H1 (cell line): ENCODE measurements around the gene CHCHD3. TPM values are rescaled to one million over a fixed set of nuclear protein-coding genes. Genes with fewer than 3 reads are reported as not detected.
"Not testable (repeated sequence)": the region's sequence is repeated elsewhere in the genome, so short reads cannot be mapped to it uniquely, and the experiment has no call there.

Experiments used
- CTCF ChIA-PET: fragments of 300-600 bp; sonication (Branson Sonifier 250); formaldehyde crosslinking; loops from one replicate; lab custom pipeline; 2021; ENCODE audit not compliant: partially characterized antibody; lab: Charles Lee
- POLR2A ChIA-PET: fragments of 300-600 bp; sonication (Branson Sonifier 250); formaldehyde crosslinking; loops from one replicate; lab custom pipeline; 2021; ENCODE audit warnings: inconsistent platforms; ENCODE audit not compliant: partially characterized antibody; lab: Charles Lee
- DNase-seq, 2 experiments: peaks; one replicate each; pipeline versions ENCODE4 v3.0.0 to v3.0.0-alpha.2; 2010 to 2022; ENCODE audit warnings: low spot score in 2 of 2, low read depth in 1 of 2, mixed read lengths in 1 of 2
- FAIRE-seq: peaks from 2 replicates; lab custom pipeline; 2011; peaks lifted over from hg19 to GRCh38; lab: Jason Lieb, UNC
- H2AFZ ChIP-seq: 2 replicates; pipeline ENCODE4 v1.8.1; 2012; ENCODE audit warnings: low read length, inconsistent platforms
- H2AK5ac ChIP-seq: 2 replicates; pipeline ENCODE4 v1.6.1; 2013; ENCODE audit warnings: low read depth, low read length
- H2BK120ac ChIP-seq: replicated peaks from 2 replicates; pipeline ENCODE3; 2013; ENCODE audit warnings: low read depth, low read length, inconsistent platforms
- H2BK12ac ChIP-seq: 2 replicates; pipeline ENCODE4 v1.6.1; 2013; ENCODE audit warnings: low read depth, low read length
- H2BK15ac ChIP-seq: 2 replicates; pipeline ENCODE4 v1.6.1; 2013; ENCODE audit warnings: low read length
- H2BK20ac ChIP-seq: 2 replicates; pipeline ENCODE4 v1.6.1; 2013; ENCODE audit warnings: low read length
- H2BK5ac ChIP-seq: 2 replicates; pipeline ENCODE4 v1.6.1; 2013; ENCODE audit warnings: low read depth, low read length
- H3K14ac ChIP-seq: 2 replicates; pipeline ENCODE4 v1.6.1; 2013; ENCODE audit warnings: inconsistent platforms; ENCODE audit not compliant: insufficient read length
- H3K18ac ChIP-seq: 2 replicates; pipeline ENCODE4 v1.6.1; 2013; ENCODE audit warnings: low read length; ENCODE audit errors: extremely low read depth
- H3K23ac ChIP-seq: 2 replicates; pipeline ENCODE4 v1.6.1; 2013; ENCODE audit warnings: inconsistent platforms; ENCODE audit not compliant: insufficient read length
- H3K23me2 ChIP-seq: 2 replicates; pipeline ENCODE4 v1.6.1; 2013; ENCODE audit warnings: low read depth, low read length
- H3K27ac ChIP-seq: 2 replicates; pipeline ENCODE4 v1.6.1; 2011; ENCODE audit warnings: low read depth, low read length, inconsistent platforms
- H3K27me3 ChIP-seq, 4 experiments: replicated peaks in 1 of 4; 1 replicate in 1 of 4; 2 replicates in 3 of 4; pipeline versions ENCODE4 v1.6.1 to v1.8.1; 2011 to 2013; ENCODE audit warnings: low read length in 3 of 4, mild to moderate bottlenecking in 3 of 4, inconsistent platforms in 2 of 4, mixed read lengths in 2 of 4, moderate library complexity in 1 of 4; ENCODE audit not compliant: control insufficient read depth in 3 of 4, insufficient read depth in 3 of 4; ENCODE audit errors: extremely low read depth in 1 of 4
- H3K36me3 ChIP-seq, 4 experiments: 2 replicates each; pipeline versions ENCODE4 v1.6.1 to v1.8.1; 2011 to 2013; ENCODE audit warnings: mild to moderate bottlenecking in 4 of 4, low read length in 3 of 4, moderate library complexity in 2 of 4, control low read depth in 1 of 4, inconsistent platforms in 1 of 4; ENCODE audit not compliant: insufficient read depth in 4 of 4, control insufficient read depth in 2 of 4
- H3K4ac ChIP-seq: replicated peaks from 2 replicates; pipeline ENCODE3; 2013; ENCODE audit warnings: low read length, low read depth, mixed read lengths, inconsistent platforms; ENCODE audit not compliant: insufficient read length
- H3K4me1 ChIP-seq, 4 experiments: replicated peaks in 1 of 4; 1 replicate in 1 of 4; 2 replicates in 3 of 4; pipeline versions ENCODE4 v1.6.1 to v1.8.1; 2011 to 2013; ENCODE audit warnings: low read length in 3 of 4, inconsistent platforms in 2 of 4, mixed read lengths in 1 of 4; ENCODE audit not compliant: insufficient read depth in 4 of 4, control insufficient read depth in 3 of 4
- H3K4me2 ChIP-seq, 2 experiments: 2 replicates each; pipeline versions ENCODE4 v1.6.1 to v1.8.1; 2011 to 2013; ENCODE audit warnings: low read depth in 2 of 2, low read length in 2 of 2, control low read depth in 1 of 2, inconsistent platforms in 1 of 2, mild to moderate bottlenecking in 1 of 2; ENCODE audit not compliant: insufficient read depth in 1 of 2
- H3K4me3 ChIP-seq, 4 experiments: fragments of 200-600, 300-600 bp in 1 of 4; sonication (generic), shearing (Covaris generic), sonication (Bioruptor Twin) in 1 of 4; 2 replicates each; pipeline versions ENCODE4 v1.5.1 to v1.8.1; 2011 to 2016; ENCODE audit warnings: low read length in 4 of 4, low read depth in 3 of 4, control low read depth in 2 of 4, inconsistent platforms in 2 of 4, mild to moderate bottlenecking in 2 of 4, mixed read lengths in 1 of 4, moderate library complexity in 1 of 4; ENCODE audit not compliant: insufficient read depth in 2 of 4; ENCODE audit errors: extremely low read depth in 1 of 4
- H3K56ac ChIP-seq: replicated peaks from 2 replicates; pipeline ENCODE3; 2013; ENCODE audit warnings: low read depth, mild to moderate bottlenecking, mixed read lengths, low read length, inconsistent platforms; ENCODE audit not compliant: insufficient read length
- H3K79me1 ChIP-seq: 2 replicates; pipeline ENCODE4 v1.6.1; 2013; ENCODE audit warnings: low read depth, low read length, control low read depth
- H3K79me2 ChIP-seq, 2 experiments: 2 replicates each; pipeline versions ENCODE4 v1.6.1 to v1.8.1; 2012 to 2013; ENCODE audit warnings: low read length in 2 of 2, mild to moderate bottlenecking in 2 of 2, inconsistent platforms in 1 of 2; ENCODE audit not compliant: insufficient read depth in 2 of 2, control insufficient read depth in 1 of 2
- H3K9ac ChIP-seq, 4 experiments: replicated peaks in 1 of 4; 1 replicate in 1 of 4; 2 replicates in 3 of 4; pipeline versions ENCODE4 v1.6.1 to v1.8.1; 2011 to 2013; ENCODE audit warnings: low read depth in 3 of 4, low read length in 3 of 4, control low read depth in 2 of 4, mild to moderate bottlenecking in 2 of 4, moderate library complexity in 2 of 4, inconsistent platforms in 1 of 4; ENCODE audit errors: extremely low read depth in 1 of 4
- H3K9me3 ChIP-seq, 2 experiments: 2 replicates each; pipeline versions ENCODE4 v1.6.1 to v1.8.1; 2012 to 2013; ENCODE audit warnings: mild to moderate bottlenecking in 2 of 2, moderate library complexity in 2 of 2, control low read depth in 1 of 2, inconsistent platforms in 1 of 2, low read depth in 1 of 2, low read length in 1 of 2, mixed read lengths in 1 of 2; ENCODE audit not compliant: insufficient read depth in 2 of 2
- H4K20me1 ChIP-seq, 2 experiments: replicated peaks in 1 of 2; 2 replicates each; pipeline versions ENCODE3 to v1.8.1; 2011 to 2013; ENCODE audit warnings: inconsistent platforms in 2 of 2, low read length in 2 of 2, mild to moderate bottlenecking in 1 of 2; ENCODE audit not compliant: insufficient read depth in 2 of 2, control insufficient read depth in 1 of 2
- H4K5ac ChIP-seq: 2 replicates; pipeline ENCODE4 v1.6.1; 2013; ENCODE audit warnings: low read length, low read depth, mixed read lengths, inconsistent platforms; ENCODE audit not compliant: insufficient read length
- H4K8ac ChIP-seq: 2 replicates; pipeline ENCODE4 v1.8.0; 2013; ENCODE audit warnings: mild to moderate bottlenecking, moderate library complexity, low read length, inconsistent platforms; ENCODE audit not compliant: insufficient read depth; ENCODE audit errors: extremely low read depth
- H4K91ac ChIP-seq: replicated peaks from 2 replicates; pipeline ENCODE3; 2013; ENCODE audit warnings: low read length, mixed read lengths, inconsistent platforms; ENCODE audit not compliant: insufficient read length
- BACH1 ChIP-seq: IDR thresholded peaks from 2 replicates; pipeline ENCODE4 v1.6.1; 2012; ENCODE audit warnings: low read length, improper control_type of control experiment
- USF2 ChIP-seq: IDR thresholded peaks from 2 replicates; pipeline ENCODE4 v1.6.1; 2011; ENCODE audit warnings: low read length, improper control_type of control experiment
- WGBS, 2 experiments: shearing (Covaris generic) in 1 of 2; methylation state at CpG; one replicate each; pipeline versions ENCODE4 v1.1.6 to v1.1.7; 2013 to 2015; ENCODE audit warnings: low lambda C conversion rate in 2 of 2, mixed read lengths in 2 of 2, inconsistent platforms in 1 of 2, low coverage in 1 of 2, missing lambda C conversion rate in 1 of 2; ENCODE audit not compliant: insufficient replicate concordance in 2 of 2, insufficient coverage in 1 of 2, insufficient read length in 1 of 2; ENCODE audit errors: extremely low coverage in 1 of 2, missing lambda C conversion rate in 1 of 2; 5-methylcytosine and 5-hydroxymethylcytosine counted together
- polyA plus RNA-seq, 7 experiments: library from polyadenylated mRNA; depleted of rRNA in 3 of 7; stranded (reverse) in 5 of 7; unstranded in 2 of 7; fragments of >200 nt in 5 of 7; fragments of 200-250 nt in 2 of 7; gene quantifications; 1 replicate in 5 of 7; 2 replicates in 1 of 7; 4 replicates in 1 of 7; pipeline versions ENCODE4 v1.2.1 to v1.2.3, GENCODE V29; 2011 to 2013; ENCODE audit warnings: missing spikeins in 2 of 7, mixed read lengths in 2 of 7
- total RNA-seq: library from RNA; stranded (reverse); fragmentation: NEBNext Ultra II Directional; extraction: Animal tissue kit (Norgen Biotek cat#: 25700); gene quantifications from 2 replicates; pipeline ENCODE4 v1.2.1, GENCODE V29; 2021

Gene CHCHD3
- total and polyA plus RNA-seq, 2 of the 8 experiments (the other 6 are each of a cell fraction or from before 2014, with no cell fraction given) = 42.9 to 137 TPM

DNA sequence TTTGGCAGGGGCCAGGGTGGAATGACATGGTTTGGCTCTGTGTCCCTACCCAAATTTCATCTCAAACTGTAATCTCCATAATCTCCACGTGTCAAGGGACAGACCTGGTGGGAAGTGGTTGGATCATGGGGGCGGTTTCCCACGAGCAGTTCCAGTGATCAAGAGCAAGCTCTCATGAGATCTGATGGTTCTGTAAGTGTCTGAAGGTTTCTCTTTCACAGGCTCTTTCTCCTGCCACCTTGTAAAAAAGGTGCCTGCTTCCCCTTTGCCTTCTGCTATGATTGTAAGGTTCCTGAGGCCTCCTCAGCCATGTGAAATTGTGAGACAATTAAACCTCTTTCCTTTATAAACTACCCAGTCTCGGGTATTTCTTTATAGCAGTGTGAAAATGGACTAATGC, 188.3 kb downstream of the CHCHD3 start (continued):
- TF ChIP-seq USF2 (no peak), BACH1 (no peak)

DNA sequence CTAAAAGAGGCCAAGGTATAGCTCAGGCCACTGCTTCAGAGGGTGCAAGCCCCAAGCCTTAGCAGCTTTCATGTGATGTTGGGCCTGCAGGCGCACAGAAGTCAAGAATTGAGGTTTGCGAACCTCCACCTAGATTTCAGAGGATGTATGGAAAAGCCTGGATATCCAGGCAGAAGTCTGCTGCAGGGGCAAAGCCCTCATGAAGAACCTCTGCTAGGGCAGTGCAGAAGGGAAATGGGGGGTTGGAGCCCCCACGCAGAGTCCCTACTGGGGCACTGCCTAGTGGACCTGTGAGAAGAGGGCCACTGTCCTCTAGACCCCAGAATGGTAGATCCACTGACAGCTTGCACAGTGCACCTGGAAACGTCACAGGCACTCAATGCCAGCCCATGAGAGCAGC, 189.1 kb downstream of the CHCHD3 start:
- H3K18ac ChIP-seq, H2BK20ac ChIP-seq, H2BK120ac ChIP-seq, H2BK5ac ChIP-seq, H3K27ac ChIP-seq, FAIRE-seq, H3K27me3 ChIP-seq, H3K79me1 ChIP-seq, H3K14ac ChIP-seq, CTCF ChIA-PET, H3K4ac ChIP-seq, H2BK15ac ChIP-seq, H3K23me2 ChIP-seq, H4K8ac ChIP-seq, H3K79me2 ChIP-seq, H4K91ac ChIP-seq, DNase-seq, H2BK12ac ChIP-seq, H3K4me3 ChIP-seq, H3K56ac ChIP-seq, POLR2A ChIA-PET, H3K9ac ChIP-seq, H4K20me1 ChIP-seq, H3K23ac ChIP-seq, H2AFZ ChIP-seq, H4K5ac ChIP-seq, H2AK5ac ChIP-seq, H3K4me1 ChIP-seq, H3K4me2 ChIP-seq: not testable (repeated sequence)
- H3K36me3 ChIP-seq = peaks cover 0 to 13% (median 1%) of the 10 kb centered on the region in 4 experiments; a peak in 3 of 8 replicates
- 97% methylated on average over 4 of the region's 4 CpGs; no CpG with 5 or more reads in 1 of the 2 experiments for WGBS, 2 experiments
- peaks cover 10 to 14% of the 10 kb centered on the region in 2 experiments for H3K9me3 ChIP-seq
